ENCODE data around the gene ZNF778. TPM values are rescaled to one million over a fixed set of nuclear protein-coding genes. Genes with fewer than 3 reads are reported as not detected.

Gene ZNF778
- total and polyA plus RNA-seq, 2 of the 13 experiments (the other 11 are each of a cell fraction or from before 2014, with no cell fraction given), result 3.8 to 7.2 TPM

DNA sequence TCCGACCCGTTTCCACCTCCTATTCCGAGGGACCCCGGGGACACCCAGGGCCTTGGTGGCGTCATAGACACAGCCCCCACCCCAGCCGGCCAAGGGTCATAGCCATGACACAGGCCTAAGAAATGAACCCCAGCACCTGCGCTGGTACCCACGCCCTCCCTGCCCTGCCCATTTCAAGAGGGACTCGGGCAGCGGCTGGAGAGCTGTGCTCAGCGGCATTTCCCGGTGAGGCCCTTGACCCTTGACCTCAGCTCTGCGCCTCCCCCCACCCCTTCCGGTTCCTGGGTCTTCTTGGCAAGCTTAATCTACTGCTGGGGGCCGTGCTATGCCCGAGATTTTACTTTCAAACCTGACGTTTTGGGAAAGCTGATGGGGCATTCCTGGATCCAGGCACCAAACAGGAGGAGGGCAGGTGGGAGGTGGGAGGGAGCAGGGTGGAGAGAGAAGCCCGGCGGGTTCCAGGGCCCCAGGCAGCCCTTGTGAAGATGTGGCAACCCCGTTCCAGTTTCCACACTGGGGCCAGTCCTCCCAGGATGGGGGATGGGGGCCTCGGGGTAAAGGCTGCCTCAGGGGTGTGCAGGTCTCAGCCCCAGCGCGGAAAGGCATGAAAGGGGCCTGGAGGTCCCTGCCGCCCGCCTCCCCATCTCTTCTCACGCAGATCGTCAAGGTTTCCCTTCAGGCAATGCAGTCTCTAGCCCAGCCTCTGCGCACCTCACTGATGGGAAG lies 17.2 kb upstream of the ZNF778 start, which contains the start of gene SLC22A31 (continued):
- TF ChIP-seq, protein P1, sequence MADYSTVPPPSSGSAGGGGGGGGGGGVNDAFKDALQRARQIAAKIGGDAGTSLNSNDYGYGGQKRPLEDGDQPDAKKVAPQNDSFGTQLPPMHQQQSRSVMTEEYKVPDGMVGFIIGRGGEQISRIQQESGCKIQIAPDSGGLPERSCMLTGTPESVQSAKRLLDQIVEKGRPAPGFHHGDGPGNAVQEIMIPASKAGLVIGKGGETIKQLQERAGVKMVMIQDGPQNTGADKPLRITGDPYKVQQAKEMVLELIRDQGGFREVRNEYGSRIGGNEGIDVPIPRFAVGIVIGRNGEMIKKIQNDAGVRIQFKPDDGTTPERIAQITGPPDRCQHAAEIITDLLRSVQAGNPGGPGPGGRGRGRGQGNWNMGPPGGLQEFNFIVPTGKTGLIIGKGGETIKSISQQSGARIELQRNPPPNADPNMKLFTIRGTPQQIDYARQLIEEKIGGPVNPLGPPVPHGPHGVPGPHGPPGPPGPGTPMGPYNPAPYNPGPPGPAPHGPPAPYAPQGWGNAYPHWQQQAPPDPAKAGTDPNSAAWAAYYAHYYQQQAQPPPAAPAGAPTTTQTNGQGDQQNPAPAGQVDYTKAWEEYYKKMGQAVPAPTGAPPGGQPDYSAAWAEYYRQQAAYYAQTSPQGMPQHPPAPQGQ (CRISPR knock-in tag; IDR thresholded peaks at IDR 0.05; ENCODE audit: borderline replicate concordance), result no peak
- TF ChIP-seq ZNF678 (CRISPR knock-in tag; IDR thresholded peaks at IDR 0.05) (no peak), ZNF703 (CRISPR knock-in tag; IDR thresholded peaks at IDR 0.05; ENCODE audit: borderline replicate concordance) (peak; percentile 58; the same call in 1 of the 2 replicates), MEF2D (CRISPR knock-in tag; IDR thresholded peaks at IDR 0.05) (peak; percentile 69; the same call in 1 of the 2 replicates), MAZ (IDR thresholded peaks at IDR 0.05; ENCODE audit: borderline replicate concordance, low read depth, low read length) (peak; percentile 79), MAZ (CRISPR knock-in tag; IDR thresholded peaks at IDR 0.05; ENCODE audit: low read depth) (no peak; the same call in 1 of the 2 replicates), ZFP62 (CRISPR knock-in tag; IDR thresholded peaks at IDR 0.05) (no peak), ZNF841 (CRISPR knock-in tag; IDR thresholded peaks at IDR 0.05; ENCODE audit: borderline replicate concordance) (no peak), TOPORS (CRISPR knock-in tag; IDR thresholded peaks at IDR 0.05) (0 out of 2 replicates have a peak, but pooled peaks have one; percentile 49), PLRG1 (conservative IDR thresholded peaks at IDR 0.05) (no peak)
- TF ChIP-seq, protein P2, sequence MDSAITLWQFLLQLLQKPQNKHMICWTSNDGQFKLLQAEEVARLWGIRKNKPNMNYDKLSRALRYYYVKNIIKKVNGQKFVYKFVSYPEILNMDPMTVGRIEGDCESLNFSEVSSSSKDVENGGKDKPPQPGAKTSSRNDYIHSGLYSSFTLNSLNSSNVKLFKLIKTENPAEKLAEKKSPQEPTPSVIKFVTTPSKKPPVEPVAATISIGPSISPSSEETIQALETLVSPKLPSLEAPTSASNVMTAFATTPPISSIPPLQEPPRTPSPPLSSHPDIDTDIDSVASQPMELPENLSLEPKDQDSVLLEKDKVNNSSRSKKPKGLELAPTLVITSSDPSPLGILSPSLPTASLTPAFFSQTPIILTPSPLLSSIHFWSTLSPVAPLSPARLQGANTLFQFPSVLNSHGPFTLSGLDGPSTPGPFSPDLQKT (CRISPR knock-in tag; IDR thresholded peaks at IDR 0.05; ENCODE audit: borderline replicate concordance), result no peak
- TF ChIP-seq, protein P3, sequence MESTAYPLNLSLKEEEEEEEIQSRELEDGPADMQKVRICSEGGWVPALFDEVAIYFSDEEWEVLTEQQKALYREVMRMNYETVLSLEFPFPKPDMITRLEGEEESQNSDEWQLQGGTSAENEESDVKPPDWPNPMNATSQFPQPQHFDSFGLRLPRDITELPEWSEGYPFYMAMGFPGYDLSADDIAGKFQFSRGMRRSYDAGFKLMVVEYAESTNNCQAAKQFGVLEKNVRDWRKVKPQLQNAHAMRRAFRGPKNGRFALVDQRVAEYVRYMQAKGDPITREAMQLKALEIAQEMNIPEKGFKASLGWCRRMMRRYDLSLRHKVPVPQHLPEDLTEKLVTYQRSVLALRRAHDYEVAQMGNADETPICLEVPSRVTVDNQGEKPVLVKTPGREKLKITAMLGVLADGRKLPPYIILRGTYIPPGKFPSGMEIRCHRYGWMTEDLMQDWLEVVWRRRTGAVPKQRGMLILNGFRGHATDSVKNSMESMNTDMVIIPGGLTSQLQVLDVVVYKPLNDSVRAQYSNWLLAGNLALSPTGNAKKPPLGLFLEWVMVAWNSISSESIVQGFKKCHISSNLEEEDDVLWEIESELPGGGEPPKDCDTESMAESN (CRISPR knock-in tag; conservative IDR thresholded peaks at IDR 0.05), result peak; percentile 29
- TF ChIP-seq, protein P4, sequence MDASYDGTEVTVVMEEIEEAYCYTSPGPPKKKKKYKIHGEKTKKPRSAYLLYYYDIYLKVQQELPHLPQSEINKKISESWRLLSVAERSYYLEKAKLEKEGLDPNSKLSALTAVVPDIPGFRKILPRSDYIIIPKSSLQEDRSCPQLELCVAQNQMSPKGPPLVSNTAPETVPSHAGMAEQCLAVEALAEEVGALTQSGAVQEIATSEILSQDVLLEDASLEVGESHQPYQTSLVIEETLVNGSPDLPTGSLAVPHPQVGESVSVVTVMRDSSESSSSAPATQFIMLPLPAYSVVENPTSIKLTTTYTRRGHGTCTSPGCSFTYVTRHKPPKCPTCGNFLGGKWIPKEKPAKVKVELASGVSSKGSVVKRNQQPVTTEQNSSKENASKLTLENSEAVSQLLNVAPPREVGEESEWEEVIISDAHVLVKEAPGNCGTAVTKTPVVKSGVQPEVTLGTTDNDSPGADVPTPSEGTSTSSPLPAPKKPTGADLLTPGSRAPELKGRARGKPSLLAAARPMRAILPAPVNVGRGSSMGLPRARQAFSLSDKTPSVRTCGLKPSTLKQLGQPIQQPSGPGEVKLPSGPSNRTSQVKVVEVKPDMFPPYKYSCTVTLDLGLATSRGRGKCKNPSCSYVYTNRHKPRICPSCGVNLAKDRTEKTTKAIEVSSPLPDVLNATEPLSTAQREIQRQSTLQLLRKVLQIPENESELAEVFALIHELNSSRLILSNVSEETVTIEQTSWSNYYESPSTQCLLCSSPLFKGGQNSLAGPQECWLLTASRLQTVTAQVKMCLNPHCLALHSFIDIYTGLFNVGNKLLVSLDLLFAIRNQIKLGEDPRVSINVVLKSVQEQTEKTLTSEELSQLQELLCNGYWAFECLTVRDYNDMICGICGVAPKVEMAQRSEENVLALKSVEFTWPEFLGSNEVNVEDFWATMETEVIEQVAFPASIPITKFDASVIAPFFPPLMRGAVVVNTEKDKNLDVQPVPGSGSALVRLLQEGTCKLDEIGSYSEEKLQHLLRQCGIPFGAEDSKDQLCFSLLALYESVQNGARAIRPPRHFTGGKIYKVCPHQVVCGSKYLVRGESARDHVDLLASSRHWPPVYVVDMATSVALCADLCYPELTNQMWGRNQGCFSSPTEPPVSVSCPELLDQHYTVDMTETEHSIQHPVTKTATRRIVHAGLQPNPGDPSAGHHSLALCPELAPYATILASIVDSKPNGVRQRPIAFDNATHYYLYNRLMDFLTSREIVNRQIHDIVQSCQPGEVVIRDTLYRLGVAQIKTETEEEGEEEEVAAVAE (CRISPR knock-in tag; IDR thresholded peaks at IDR 0.05; ENCODE audit: borderline replicate concordance), result peak; percentile 27; the same call in 1 of the 2 replicates
- TF ChIP-seq, protein P5, sequence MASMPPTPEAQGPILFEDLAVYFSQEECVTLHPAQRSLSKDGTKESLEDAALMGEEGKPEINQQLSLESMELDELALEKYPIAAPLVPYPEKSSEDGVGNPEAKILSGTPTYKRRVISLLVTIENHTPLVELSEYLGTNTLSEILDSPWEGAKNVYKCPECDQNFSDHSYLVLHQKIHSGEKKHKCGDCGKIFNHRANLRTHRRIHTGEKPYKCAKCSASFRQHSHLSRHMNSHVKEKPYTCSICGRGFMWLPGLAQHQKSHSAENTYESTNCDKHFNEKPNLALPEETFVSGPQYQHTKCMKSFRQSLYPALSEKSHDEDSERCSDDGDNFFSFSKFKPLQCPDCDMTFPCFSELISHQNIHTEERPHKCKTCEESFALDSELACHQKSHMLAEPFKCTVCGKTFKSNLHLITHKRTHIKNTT (CRISPR knock-in tag; IDR thresholded peaks at IDR 0.05), result no peak
- TF ChIP-seq, protein P6, sequence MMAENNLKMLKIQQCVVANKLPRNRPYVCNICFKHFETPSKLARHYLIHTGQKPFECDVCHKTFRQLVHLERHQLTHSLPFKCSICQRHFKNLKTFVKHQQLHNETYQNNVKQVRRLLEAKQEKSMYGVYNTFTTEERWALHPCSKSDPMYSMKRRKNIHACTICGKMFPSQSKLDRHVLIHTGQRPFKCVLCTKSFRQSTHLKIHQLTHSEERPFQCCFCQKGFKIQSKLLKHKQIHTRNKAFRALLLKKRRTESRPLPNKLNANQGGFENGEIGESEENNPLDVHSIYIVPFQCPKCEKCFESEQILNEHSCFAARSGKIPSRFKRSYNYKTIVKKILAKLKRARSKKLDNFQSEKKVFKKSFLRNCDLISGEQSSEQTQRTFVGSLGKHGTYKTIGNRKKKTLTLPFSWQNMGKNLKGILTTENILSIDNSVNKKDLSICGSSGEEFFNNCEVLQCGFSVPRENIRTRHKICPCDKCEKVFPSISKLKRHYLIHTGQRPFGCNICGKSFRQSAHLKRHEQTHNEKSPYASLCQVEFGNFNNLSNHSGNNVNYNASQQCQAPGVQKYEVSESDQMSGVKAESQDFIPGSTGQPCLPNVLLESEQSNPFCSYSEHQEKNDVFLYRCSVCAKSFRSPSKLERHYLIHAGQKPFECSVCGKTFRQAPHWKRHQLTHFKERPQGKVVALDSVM (CRISPR knock-in tag; IDR thresholded peaks at IDR 0.05), result 0 out of 2 replicates have a peak, but pooled peaks have one; percentile 16

Measured in HepG2 (cell line).